Measurements from ENCODE around the gene ISCU. TPM values are rescaled to one million over a fixed set of nuclear protein-coding genes. Genes with fewer than 3 reads are reported as not detected.

Gene ISCU
- total RNA-seq, 4 donors from 2014 or later = 113 to 155 (median 130) TPM

DNA sequence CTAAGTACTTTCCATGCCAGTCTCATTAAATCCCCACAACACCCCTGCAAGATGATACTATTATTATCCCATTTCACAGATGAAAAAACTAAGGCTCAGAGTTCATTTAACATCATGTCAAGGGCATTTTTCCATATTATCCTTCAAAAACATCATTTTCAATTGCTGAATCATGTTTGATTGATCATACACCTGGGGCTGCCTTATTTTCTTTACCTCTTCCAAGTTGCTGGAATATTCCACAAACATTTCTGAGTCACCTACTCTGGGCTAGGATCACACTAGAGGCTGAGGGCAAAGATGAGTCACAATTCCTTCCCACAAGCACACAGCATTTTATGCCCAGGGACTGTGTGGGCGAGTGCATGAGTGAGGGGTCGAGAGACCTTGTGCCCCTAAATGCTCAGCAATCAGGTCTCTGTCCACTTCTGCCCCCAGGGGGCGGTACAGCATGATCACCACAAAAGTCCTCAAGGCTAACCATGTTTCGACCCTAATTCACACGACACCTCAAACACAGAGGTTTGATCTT, 49.6 kb downstream of the ISCU start:
- DNase-seq = no peak
- intact Hi-C loops (cut with DNase I; ENCODE audit: low total_unique reads) = loop anchor here (10.0 kb wide), 1 partner anchor 343 kb away; no protein-coding TSS in a partner anchor

DNA sequence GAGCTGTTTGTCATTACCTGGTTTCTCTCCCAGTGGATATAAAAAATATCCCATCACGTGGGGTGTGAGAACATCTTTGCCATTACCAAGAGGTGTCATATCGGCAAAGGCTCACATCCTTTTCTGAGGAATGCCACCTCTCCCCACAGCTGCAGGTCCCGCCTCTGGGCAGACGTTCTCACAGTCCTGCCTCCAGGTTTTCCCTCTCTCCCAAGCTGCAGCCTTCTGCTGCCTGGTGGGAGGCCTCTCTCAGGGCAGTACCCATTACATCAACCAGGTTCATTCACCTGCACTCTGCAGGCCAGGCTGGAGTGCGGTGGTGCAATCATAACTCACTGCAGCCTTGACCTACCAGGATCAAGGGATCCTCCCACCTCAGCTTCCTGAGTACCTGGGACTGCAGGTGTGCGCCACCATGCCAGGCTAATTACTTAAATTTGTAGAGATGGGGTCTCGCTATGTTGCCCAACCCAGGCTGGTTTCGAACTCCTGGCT, 50.4 kb downstream of the ISCU start:
- DNase-seq = no peak
- H3K36me3 ChIP-seq = no peaks in the 10 kb centered on the region
- 64 to 71% methylated on average over 3 to 8 of the region's 8 CpGs for WGBS, 2 donors (ENCODE audit: low coverage in 1 of 2)
- in situ Hi-C loops (cut with MboI; ENCODE audit: low pct_ligation_motif_present in 1 of 4, low pct_unique_long_range_greater_than_20kb in 1 of 4, low sequenced_read_pairs in 3 of 4) (loop anchor here in 2 of 4 donors (5.0 to 10.0 kb wide), 2 partner anchors 41 to 48 kb away; partner anchors contain the start of genes ISCU (in 1 of the 2) and SART3 (in 1 of the 2)), intact Hi-C loops (cut with DNase I; ENCODE audit: low total_unique reads) (loop anchor here (10.0 kb wide), 1 partner anchor 342 kb away; no protein-coding TSS in a partner anchor)
- H3K27ac ChIP-seq = no peak overlapping the region
- TF ChIP-seq, protein P1, sequence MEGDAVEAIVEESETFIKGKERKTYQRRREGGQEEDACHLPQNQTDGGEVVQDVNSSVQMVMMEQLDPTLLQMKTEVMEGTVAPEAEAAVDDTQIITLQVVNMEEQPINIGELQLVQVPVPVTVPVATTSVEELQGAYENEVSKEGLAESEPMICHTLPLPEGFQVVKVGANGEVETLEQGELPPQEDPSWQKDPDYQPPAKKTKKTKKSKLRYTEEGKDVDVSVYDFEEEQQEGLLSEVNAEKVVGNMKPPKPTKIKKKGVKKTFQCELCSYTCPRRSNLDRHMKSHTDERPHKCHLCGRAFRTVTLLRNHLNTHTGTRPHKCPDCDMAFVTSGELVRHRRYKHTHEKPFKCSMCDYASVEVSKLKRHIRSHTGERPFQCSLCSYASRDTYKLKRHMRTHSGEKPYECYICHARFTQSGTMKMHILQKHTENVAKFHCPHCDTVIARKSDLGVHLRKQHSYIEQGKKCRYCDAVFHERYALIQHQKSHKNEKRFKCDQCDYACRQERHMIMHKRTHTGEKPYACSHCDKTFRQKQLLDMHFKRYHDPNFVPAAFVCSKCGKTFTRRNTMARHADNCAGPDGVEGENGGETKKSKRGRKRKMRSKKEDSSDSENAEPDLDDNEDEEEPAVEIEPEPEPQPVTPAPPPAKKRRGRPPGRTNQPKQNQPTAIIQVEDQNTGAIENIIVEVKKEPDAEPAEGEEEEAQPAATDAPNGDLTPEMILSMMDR (IDR thresholded peaks at IDR 0.05) = no peak
- TF ChIP-seq POLR2AphosphoS5 (IDR thresholded peaks at IDR 0.05) = no peak
- no peak for TF ChIP-seq POLR2A (IDR thresholded peaks at IDR 0.05)
- TF ChIP-seq EP300 (IDR thresholded peaks at IDR 0.05; ENCODE audit: low read depth) = no peak
- H3K27me3 ChIP-seq = no peaks in the 10 kb centered on the region
- H3K9me3 ChIP-seq = no peaks in the 10 kb centered on the region
- no peak overlapping the region for H3K4me3 ChIP-seq
- peaks cover 0 to 12% (median 0%) of the 10 kb centered on the region in 4 donors for H3K4me1 ChIP-seq

More for the DNA sequence above, 49.6 kb downstream of the ISCU start:
- Histone ChIP-seq H3K9me3 (no peaks in the 10 kb centered on the region), H3K4me3 (no peak overlapping the region), H3K27me3 (no peaks in the 10 kb centered on the region), H3K27ac (no peak overlapping the region), H3K36me3 (no peaks in the 10 kb centered on the region), H3K4me1 (peaks cover 0 to 9% (median 0%) of the 10 kb centered on the region in 4 donors)
- in situ Hi-C loops (cut with MboI; ENCODE audit: low pct_ligation_motif_present in 1 of 4, low pct_unique_long_range_greater_than_20kb in 1 of 4, low sequenced_read_pairs in 3 of 4) = loop anchor here in 2 of 4 donors (5.0 to 10.0 kb wide), 2 partner anchors 40 to 47 kb away; partner anchors contain the start of genes ISCU (in 1 of the 2) and SART3 (in 1 of the 2)
- TF ChIP-seq POLR2AphosphoS5 (IDR thresholded peaks at IDR 0.05) (no peak), EP300 (IDR thresholded peaks at IDR 0.05; ENCODE audit: low read depth) (no peak)
- TF ChIP-seq, protein P1 (IDR thresholded peaks at IDR 0.05) = peak; percentile 22 to 33 (median 32)
- 55% methylated on average over 5 of the region's 5 CpGs; no CpG with 5 or more reads in 1 of the 2 donors for WGBS, 2 donors (ENCODE audit: low coverage in 1 of 2)

DNA sequence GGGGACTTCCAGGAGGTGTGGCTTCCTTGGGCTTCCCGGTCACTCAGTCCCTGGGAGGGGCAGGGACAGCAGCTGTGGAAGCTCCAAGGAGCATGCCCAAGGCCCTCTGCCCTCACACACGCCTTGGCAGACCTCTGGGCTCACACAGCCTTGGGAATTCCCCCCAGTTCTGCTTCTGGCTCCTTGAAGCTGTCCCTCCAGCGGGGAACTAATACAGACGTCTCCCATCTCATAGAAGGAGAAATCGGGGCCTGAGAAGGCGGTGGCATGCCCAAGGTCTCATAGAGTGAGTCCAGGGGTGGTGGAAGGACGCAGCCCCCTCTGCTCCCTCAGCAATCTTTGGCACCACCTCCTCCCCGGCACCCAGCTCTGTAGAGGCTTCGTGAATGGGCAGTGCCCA, 51.2 kb downstream of the ISCU start:
- WGBS, 2 donors (ENCODE audit: low coverage in 1 of 2) = 60% methylated on average over 9 of the region's 9 CpGs; no CpG with 5 or more reads in 1 of the 2 donors

DNA sequence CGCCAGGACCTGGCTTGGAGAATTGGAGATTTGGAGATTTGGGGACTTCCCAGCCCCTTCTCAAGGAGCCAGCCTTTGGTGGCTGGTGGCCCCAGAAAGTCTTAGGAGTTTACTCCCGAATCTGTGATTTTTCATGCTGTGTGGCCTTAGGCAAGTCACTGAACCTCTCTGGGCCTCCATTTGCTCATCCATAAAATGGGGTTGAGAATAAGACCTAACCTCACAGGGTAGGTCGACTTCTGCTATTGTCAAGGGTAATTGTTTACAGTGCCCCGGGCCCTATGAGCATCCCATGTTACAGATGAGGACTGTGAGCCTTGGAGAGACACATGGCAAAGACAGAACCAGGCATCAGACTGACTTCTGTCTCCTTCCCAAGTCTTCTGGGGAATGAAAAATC, 51.6 kb downstream of the ISCU start:
- intact Hi-C loops (cut with DNase I; ENCODE audit: low total_unique reads) = loop anchor here (10.0 kb wide), 1 partner anchor 341 kb away; no protein-coding TSS in a partner anchor
- H3K4me1 ChIP-seq = peaks cover 0 to 18% (median 0%) of the 10 kb centered on the region in 4 donors
- in situ Hi-C loops (cut with MboI; ENCODE audit: low pct_ligation_motif_present in 1 of 4, low pct_unique_long_range_greater_than_20kb in 1 of 4, low sequenced_read_pairs in 3 of 4) = loop anchor here in 2 of 4 donors (5.0 to 10.0 kb wide), 2 partner anchors 42 to 49 kb away; partner anchors contain the start of genes ISCU (in 1 of the 2) and SART3 (in 1 of the 2)
- H3K36me3 ChIP-seq = no peaks in the 10 kb centered on the region
- no peaks in the 10 kb centered on the region for H3K9me3 ChIP-seq
- H3K27ac ChIP-seq = no peak overlapping the region
- no peak overlapping the region for H3K4me3 ChIP-seq
- H3K27me3 ChIP-seq = no peaks in the 10 kb centered on the region
- 78% methylated on average over 4 of the region's 4 CpGs; no CpG with 5 or more reads in 1 of the 2 donors for WGBS, 2 donors (ENCODE audit: low coverage in 1 of 2)
- no peak for DNase-seq
- TF ChIP-seq EP300 (IDR thresholded peaks at IDR 0.05; ENCODE audit: low read depth) (no peak), POLR2A (IDR thresholded peaks at IDR 0.05) (no peak), POLR2AphosphoS5 (IDR thresholded peaks at IDR 0.05) (no peak)
- TF ChIP-seq, protein P1 (IDR thresholded peaks at IDR 0.05) = no peak

More for the DNA sequence above, 51.2 kb downstream of the ISCU start:
- no peak overlapping the region for H3K4me3 ChIP-seq
- in situ Hi-C loops (cut with MboI; ENCODE audit: low pct_ligation_motif_present in 1 of 4, low pct_unique_long_range_greater_than_20kb in 1 of 4, low sequenced_read_pairs in 3 of 4) = loop anchor here in 2 of 4 donors (5.0 to 10.0 kb wide), 2 partner anchors 41 to 49 kb away; partner anchors contain the start of genes ISCU (in 1 of the 2) and SART3 (in 1 of the 2)
- no peaks in the 10 kb centered on the region for H3K27me3 ChIP-seq
- intact Hi-C loops (cut with DNase I; ENCODE audit: low total_unique reads) = loop anchor here (10.0 kb wide), 1 partner anchor 341 kb away; no protein-coding TSS in a partner anchor
- H3K36me3 ChIP-seq = no peaks in the 10 kb centered on the region
- H3K27ac ChIP-seq = no peak overlapping the region
- H3K9me3 ChIP-seq = no peaks in the 10 kb centered on the region
- peaks cover 0 to 18% (median 0%) of the 10 kb centered on the region in 4 donors for H3K4me1 ChIP-seq
- no peak for DNase-seq
- TF ChIP-seq, protein P1 (IDR thresholded peaks at IDR 0.05) = no peak
- TF ChIP-seq POLR2A (IDR thresholded peaks at IDR 0.05) (no peak), EP300 (IDR thresholded peaks at IDR 0.05; ENCODE audit: low read depth) (no peak), POLR2AphosphoS5 (IDR thresholded peaks at IDR 0.05) (no peak)
